Heart left ventricle (tissue), 16 donors: Measurements from ENCODE around the gene WDR74. TPM values are rescaled to one million over a fixed set of nuclear protein-coding genes. Genes with fewer than 3 reads are reported as not detected.

ENCODE experiments used
- ATAC-seq, 4 donors: fragments of 200-7000 bp; cut with Tn5 transposase; one replicate each; pipeline ENCODE4 v1.9.1; 2020 to 2022; ENCODE audit warnings: moderate library complexity in 4 of 4, mild to moderate bottlenecking in 3 of 4, moderate number of reproducible peaks in 1 of 4
- DNase-seq, 5 donors: peaks; one replicate each; pipeline ENCODE4 v3.0.0-alpha.2; 2020
- H3K27ac ChIP-seq, 12 donors: fragments of 200-600 bp; sonication (generic) in 4 of 12; one replicate each; pipeline versions ENCODE4 v1.5.0 to v1.8.0; 2016 to 2022; ENCODE audit warnings: mild to moderate bottlenecking in 2 of 12
- H3K27me3 ChIP-seq, 9 donors: fragments of 200-600 bp; sonication (generic) in 2 of 9; one replicate each; pipeline versions ENCODE4 v1.5.1 to v1.8.0; 2016 to 2022; ENCODE audit warnings: mild to moderate bottlenecking in 3 of 9
- H3K36me3 ChIP-seq, 9 donors: fragments of 200-600 bp; sonication (generic) in 2 of 9; one replicate each; pipeline versions ENCODE4 v1.5.0 to v1.8.0; 2018 to 2022; ENCODE audit warnings: mild to moderate bottlenecking in 2 of 9
- H3K4me1 ChIP-seq, 12 donors: fragments of 200-600 bp; sonication (generic) in 4 of 12; one replicate each; pipeline versions ENCODE4 v1.5.0 to v1.8.0; 2016 to 2022; ENCODE audit warnings: mild to moderate bottlenecking in 3 of 12
- H3K4me3 ChIP-seq, 12 donors: fragments of 200-600 bp; sonication (generic) in 4 of 12; one replicate each; pipeline versions ENCODE4 v1.5.0 to v1.8.0; 2017 to 2022; ENCODE audit warnings: mild to moderate bottlenecking in 9 of 12, moderate library complexity in 4 of 12
- H3K9me3 ChIP-seq, 12 donors: fragments of 200-600 bp; sonication (generic) in 4 of 12; one replicate each; pipeline versions ENCODE4 v1.5.0 to v1.8.0; 2016 to 2022; ENCODE audit warnings: mild to moderate bottlenecking in 1 of 12
- POLR2A ChIP-seq, 2 donors: fragments of 450-650 bp; IDR thresholded peaks; one replicate each; pipeline ENCODE4 v1.6.1; 2017; ENCODE audit warnings: antibody characterized with exemption in 2 of 2, mild to moderate bottlenecking in 2 of 2, moderate library complexity in 2 of 2
- WGBS, 4 donors: extraction: QIAGEN DNeasy Blood & Tissue Kit in 2 of 4; methylation state at CpG; one replicate each; pipeline versions ENCODE4 v1.1.5 to v1.1.7; 2013 to 2018; 5-methylcytosine and 5-hydroxymethylcytosine counted together
- intact Hi-C, 10 donors: fragments of 100-400 bp; cut with DNase I; formaldehyde crosslinking; loops; one replicate each; pipeline versions ENCODE4 v1.11.1 to v1.14.2; 2022
- polyA plus RNA-seq, 2 donors: library from polyadenylated mRNA; stranded (reverse); fragments of 200-250 nt; gene quantifications; one replicate each; pipeline ENCODE4 v1.2.3, GENCODE V29; 2013
- total RNA-seq, 9 donors: library from RNA; depleted of rRNA in 2 of 9; stranded (reverse); fragments of >200 nt in 2 of 9; fragmentation: NEBNext Ultra II Directional in 3 of 9; extraction: Animal tissue kit (Norgen Biotek cat#: 25700) in 3 of 9; gene quantifications; one replicate each; pipeline versions ENCODE4 v1.1.0 to v1.2.4, GENCODE V29; 2016 to 2023
- TF ChIP-seq, protein P1 (sequence below), 12 donors: fragments of 200-600 bp; sonication (generic) in 4 of 12; IDR thresholded peaks; one replicate each; pipeline versions ENCODE4 v1.5.0 to v1.8.0; 2018 to 2022; ENCODE audit warnings: antibody characterized with exemption in 12 of 12, mild to moderate bottlenecking in 5 of 12
- donor health status: ischemic (EF 13 %, LVEDD 7.1; RV severe dilation, severe dysfunction).
- donor health status: healthy with polysubstance abuse.
- donor health status: DM: no; HTN: yes; CAD: no.
- donor health status: DM: no; HTN: no; CAD: no.
- donor health status: ischemic (EF 25% LVEDD 6.9; RV normal size, moderate dysfunction).
- donor health status: ischemic (EF 25% LVEDD 5.7; RV mildly dilated, moderate dysfunction).
- donor health status: healthy.
- donor health status: DM: yes; HTN: yes; CAD: no.
- donor health status: ischemic (EF 35%, LVEDD 5.7; RV mildly dilated, moderate dysfunction).
- donor health status: nonischemic (EF 11% LVEDD 7.7; RV severe dilation, severe dysfunction).
- donor health status: DM: yes; HTN: yes; CAD: no.
- donor health status: PGD.
- donor health status: ischemic (EF 29% LVEDD 5.4; RV normal size, mild dysfunction).
- donor health status: nonischemic (EF 23%, LVEDD 6.1; RV moderate dilation, normal function).

Gene WDR74
- total and polyA plus RNA-seq, 11 donors = 19.2 to 70.6 (median 28.1) TPM

DNA sequence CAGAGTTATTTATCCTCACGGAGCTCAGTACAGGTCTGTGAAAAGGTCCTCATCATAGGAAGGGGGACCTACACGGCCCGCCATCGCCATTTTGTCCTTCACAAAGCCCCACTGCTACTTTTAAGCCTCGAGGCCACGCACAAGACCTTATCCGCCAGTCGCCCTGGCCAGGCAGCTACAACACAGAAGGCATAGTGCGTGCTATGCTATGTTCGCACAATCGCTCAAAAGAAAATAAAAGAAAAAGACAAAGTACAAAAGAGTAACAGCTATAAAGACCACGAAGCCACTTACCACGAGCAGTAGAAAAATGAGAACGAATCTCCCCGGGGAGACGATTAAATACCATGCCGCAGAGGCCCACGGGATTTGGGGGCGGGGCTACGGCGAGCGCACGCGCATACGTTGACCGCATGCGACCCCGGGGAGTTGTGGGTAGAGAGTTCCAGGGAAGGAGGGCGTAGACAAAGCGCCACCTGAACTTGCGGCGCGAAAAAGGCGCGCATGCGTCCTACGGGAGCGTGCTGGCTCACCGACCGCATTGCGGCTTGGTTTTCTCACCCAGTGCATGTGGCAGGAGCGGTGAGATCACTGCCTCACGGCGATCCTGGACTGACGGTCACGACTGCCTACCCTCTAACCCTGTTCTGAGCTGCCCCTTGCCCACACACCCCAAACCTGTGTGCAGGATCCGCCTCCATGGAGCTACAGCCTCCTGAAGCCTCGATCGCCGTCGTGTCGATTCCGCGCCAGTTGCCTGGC, 16.4 kb upstream of the WDR74 start:
- 0 to 1% (median 0%) methylated on average over 45 to 54 of the region's 54 CpGs for WGBS, 4 donors

DNA sequence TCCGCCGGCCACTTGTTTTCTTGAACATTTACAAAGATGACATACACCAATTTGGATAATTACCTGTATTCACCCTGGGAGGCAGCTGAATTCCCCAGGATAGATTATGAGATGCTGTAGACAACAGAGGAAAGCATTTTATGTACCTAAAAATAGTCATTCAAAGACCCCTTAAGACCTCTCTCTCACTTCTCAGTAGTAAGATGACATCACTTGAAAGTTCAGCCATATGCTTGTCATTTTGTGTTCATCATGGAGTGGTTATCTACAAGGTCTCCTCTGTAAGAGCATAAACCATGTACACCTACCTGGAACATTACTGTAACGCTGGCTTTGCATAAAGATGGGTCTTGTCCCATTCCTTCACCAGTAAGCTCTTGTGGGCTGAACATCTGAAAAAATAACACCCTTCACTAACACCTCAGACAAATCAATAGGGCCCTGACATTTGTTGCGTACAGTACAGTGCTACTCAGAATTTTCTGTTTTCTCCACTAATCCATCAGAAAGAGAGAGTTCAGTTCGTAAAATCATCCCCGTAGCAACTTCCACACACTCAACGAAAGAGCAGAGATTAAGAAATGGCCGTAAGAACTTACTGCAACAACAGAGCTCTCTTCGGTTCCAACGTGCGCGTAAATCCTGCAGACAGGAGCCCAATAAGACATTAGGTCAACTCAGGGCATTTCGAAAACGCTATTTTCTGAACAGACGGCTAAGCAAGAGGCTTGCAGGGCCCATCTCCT, 15.6 kb upstream of the WDR74 start:
- intact Hi-C loops = loop anchor here in 3 of 10 donors (10.0 kb wide), 2 partner anchors 130 to 460 kb away; partner anchors contain the start of genes HNRNPUL2 (in 1 of the 3) and TTC9C (in 1 of the 3)
- Histone ChIP-seq H3K4me1 (peaks cover 5 to 54% (median 25%) of the 10 kb centered on the region in 12 donors), H3K4me3 (peak overlapping the region; percentile 61 to 94 (median 76)), H3K27ac (peak overlapping the region in 11 of 12 donors; percentile 66 to 88 (median 81)), H3K27me3 (no peaks in the 10 kb centered on the region), H3K9me3 (no peaks in the 10 kb centered on the region), H3K36me3 (peaks cover 3 to 37% (median 32%) of the 10 kb centered on the region in 9 donors)
- no peak for DNase-seq
- WGBS, 4 donors = 3 to 6% (median 4%) methylated on average over 11 to 15 of the region's 15 CpGs
- TF ChIP-seq, protein P1, sequence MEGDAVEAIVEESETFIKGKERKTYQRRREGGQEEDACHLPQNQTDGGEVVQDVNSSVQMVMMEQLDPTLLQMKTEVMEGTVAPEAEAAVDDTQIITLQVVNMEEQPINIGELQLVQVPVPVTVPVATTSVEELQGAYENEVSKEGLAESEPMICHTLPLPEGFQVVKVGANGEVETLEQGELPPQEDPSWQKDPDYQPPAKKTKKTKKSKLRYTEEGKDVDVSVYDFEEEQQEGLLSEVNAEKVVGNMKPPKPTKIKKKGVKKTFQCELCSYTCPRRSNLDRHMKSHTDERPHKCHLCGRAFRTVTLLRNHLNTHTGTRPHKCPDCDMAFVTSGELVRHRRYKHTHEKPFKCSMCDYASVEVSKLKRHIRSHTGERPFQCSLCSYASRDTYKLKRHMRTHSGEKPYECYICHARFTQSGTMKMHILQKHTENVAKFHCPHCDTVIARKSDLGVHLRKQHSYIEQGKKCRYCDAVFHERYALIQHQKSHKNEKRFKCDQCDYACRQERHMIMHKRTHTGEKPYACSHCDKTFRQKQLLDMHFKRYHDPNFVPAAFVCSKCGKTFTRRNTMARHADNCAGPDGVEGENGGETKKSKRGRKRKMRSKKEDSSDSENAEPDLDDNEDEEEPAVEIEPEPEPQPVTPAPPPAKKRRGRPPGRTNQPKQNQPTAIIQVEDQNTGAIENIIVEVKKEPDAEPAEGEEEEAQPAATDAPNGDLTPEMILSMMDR (IDR thresholded peaks at IDR 0.05) = no peak
- no peak for TF ChIP-seq POLR2A (IDR thresholded peaks at IDR 0.05)
- ATAC-seq = peak in 1 of 4 donors; percentile 5

More for the DNA sequence above, 16.4 kb upstream of the WDR74 start:
- Histone ChIP-seq H3K4me3 (peak overlapping the region; percentile 61 to 94 (median 76)), H3K9me3 (no peaks in the 10 kb centered on the region), H3K4me1 (peaks cover 5 to 54% (median 25%) of the 10 kb centered on the region in 12 donors), H3K36me3 (peaks cover 3 to 37% (median 32%) of the 10 kb centered on the region in 9 donors), H3K27me3 (no peaks in the 10 kb centered on the region), H3K27ac (peak overlapping the region; percentile 38 to 88 (median 80))
- DNase-seq (peak; percentile 96 to 97 (median 96)), ATAC-seq (peak; percentile 98 to 99 (median 98))
- intact Hi-C loops = loop anchor here in 4 of 10 donors (2.0 to 10.0 kb wide), 3 partner anchors 69 to 461 kb away; partner anchors contain the start of genes HNRNPUL2 (in 1 of the 4), TMEM179B (in 1 of the 4) and TTC9C (in 1 of the 4)
- peak; percentile 79 to 97 for TF ChIP-seq POLR2A (IDR thresholded peaks at IDR 0.05)
- TF ChIP-seq, protein P1 (IDR thresholded peaks at IDR 0.05) = peak in 1 of 12 donors; percentile 18

DNA sequence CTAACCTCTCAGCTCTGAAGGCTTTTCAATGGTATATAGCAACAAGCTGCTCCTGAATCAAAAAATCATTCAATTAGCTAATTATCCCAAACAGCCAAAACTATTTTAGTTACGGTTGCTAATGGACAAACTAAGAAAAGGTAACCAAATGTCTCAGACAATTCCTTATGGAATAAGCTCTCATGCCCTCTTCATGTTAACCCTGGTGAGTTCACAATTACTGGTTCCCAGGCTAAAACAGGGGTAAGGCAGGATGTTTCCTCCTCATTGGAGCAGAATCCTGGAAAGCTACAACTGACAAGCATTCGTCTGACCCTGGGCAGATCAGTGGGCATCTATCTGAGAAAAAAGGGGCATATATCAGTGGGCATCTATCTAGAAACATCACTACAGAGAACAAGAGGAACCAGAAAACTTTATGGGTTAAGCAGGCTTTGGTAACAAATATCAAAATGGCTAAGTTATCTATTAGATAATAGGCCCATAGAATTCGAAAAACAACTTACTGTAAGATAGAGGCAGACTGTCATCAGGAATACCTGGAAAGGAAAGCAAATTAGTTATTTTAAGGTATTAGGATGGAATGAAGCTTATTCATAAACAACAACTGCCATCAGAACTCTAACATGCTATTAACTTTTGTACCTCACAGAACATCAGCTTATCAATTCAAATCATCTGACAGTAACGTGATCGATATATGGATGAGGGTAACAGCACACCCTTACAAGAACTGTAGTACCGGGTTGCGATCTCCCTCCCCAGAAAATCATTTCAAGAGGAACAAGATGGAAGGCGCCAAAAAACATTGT, 14.8 kb upstream of the WDR74 start:
- no peak for ATAC-seq

More for the DNA sequence above, 14.8 kb upstream of the WDR74 start:
- Histone ChIP-seq H3K4me1 (peaks cover 5 to 54% (median 25%) of the 10 kb centered on the region in 12 donors), H3K27me3 (no peaks in the 10 kb centered on the region), H3K27ac (peak overlapping the region in 6 of 12 donors; percentile 33 to 88 (median 84)), H3K4me3 (peak overlapping the region; percentile 61 to 94 (median 76)), H3K9me3 (no peaks in the 10 kb centered on the region), H3K36me3 (peaks cover 3 to 37% (median 32%) of the 10 kb centered on the region in 9 donors)
- TF ChIP-seq POLR2A (IDR thresholded peaks at IDR 0.05) = no peak
- TF ChIP-seq, protein P1 (IDR thresholded peaks at IDR 0.05) = no peak
- no peak for DNase-seq
- intact Hi-C loops = loop anchor here in 3 of 10 donors (10.0 kb wide), 2 partner anchors 129 to 459 kb away; partner anchors contain the start of genes HNRNPUL2 (in 1 of the 3) and TTC9C (in 1 of the 3)
- 13 to 23% (median 19%) methylated on average over 8 of the region's 8 CpGs for WGBS, 4 donors
